T-helper 2 cell (primary cell): ENCODE data around the gene CABP2.

Experiments used
- DNase-seq, 5 experiments: peaks; one replicate each; pipeline versions ENCODE4 v3.0.0 to v3.0.0-alpha.2; 2012 to 2022

Gene CABP2

GRCh38 chr11:67472882-67473281 lies 50.4 kb downstream of the CABP2 start:
- DNase-seq, result no peak

DNA sequence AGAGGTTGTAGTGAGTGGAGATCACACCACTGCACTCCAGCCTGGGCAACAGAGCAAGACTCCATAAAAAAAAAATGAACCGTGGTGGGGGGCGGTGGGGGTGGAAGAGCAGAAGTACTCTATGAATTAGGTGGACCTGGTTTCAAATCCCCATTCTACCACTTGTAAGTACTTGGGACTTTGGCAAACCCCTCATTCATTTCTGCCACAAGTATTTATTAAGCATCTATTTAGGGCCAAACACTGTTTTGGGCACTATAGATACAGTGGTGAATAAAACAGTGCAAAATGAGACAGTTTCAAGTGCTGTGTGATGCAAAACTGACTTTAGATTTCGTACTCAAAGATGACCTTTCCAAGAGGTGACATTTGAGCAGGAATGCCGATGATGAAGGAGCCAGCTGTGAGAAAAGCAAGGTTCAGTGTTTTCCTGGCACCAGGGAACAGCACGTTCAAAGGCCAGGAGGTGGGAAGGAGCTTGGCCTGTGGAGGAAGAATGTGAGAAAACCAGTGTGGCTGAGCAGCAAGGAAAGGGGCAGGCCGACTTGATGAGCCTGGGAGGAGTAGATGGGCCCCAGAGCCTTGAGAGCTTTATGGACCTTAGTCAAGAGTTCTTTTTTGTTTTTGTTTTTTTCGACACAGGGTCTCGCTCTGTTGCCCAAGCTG lies 52.8 kb downstream of the CABP2 start:
- DNase-seq, result no peak

GRCh38 chr11:67469508-67469811 lies 53.8 kb downstream of the CABP2 start:
- no peak for DNase-seq
